Measurements from ENCODE around the gene RB1.

DNA sequence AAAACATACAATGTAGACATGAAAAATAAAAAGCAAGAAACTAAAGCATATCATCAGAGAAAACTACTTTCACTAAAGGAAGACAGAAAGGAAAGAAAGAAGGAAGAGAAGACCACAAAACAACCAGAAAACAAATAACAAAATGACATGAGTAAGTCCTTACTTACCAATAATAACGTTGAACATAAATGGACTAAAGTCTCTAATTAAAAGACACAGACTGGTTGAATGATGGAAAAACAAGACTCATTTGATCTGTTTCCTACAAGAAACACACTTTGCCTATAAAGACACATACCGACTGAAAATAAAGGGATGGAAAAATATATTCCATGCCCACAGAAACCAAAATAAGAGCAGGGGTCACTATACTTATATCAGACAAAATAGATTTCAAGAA is 46.0 kb downstream of the RB1 start:
- TF ChIP-seq, protein P1, sequence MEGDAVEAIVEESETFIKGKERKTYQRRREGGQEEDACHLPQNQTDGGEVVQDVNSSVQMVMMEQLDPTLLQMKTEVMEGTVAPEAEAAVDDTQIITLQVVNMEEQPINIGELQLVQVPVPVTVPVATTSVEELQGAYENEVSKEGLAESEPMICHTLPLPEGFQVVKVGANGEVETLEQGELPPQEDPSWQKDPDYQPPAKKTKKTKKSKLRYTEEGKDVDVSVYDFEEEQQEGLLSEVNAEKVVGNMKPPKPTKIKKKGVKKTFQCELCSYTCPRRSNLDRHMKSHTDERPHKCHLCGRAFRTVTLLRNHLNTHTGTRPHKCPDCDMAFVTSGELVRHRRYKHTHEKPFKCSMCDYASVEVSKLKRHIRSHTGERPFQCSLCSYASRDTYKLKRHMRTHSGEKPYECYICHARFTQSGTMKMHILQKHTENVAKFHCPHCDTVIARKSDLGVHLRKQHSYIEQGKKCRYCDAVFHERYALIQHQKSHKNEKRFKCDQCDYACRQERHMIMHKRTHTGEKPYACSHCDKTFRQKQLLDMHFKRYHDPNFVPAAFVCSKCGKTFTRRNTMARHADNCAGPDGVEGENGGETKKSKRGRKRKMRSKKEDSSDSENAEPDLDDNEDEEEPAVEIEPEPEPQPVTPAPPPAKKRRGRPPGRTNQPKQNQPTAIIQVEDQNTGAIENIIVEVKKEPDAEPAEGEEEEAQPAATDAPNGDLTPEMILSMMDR (IDR thresholded peaks at IDR 0.05): no peak
- no peak for TF ChIP-seq POLR2A (IDR thresholded peaks at IDR 0.05)
